HG02970 (cell line): Measurements from ENCODE around the gene MAGEB10.
"Not testable (repeated sequence)": the region's sequence is repeated elsewhere in the genome, so short reads cannot be mapped to it uniquely, and the experiment has no call there.

Experiments
- ATAC-seq: cut with Tn5 transposase; IDR thresholded peaks from one replicate; pipeline ENCODE4 v1.9.1; 2021; ENCODE audit warnings: mild to moderate bottlenecking, moderate library complexity, moderate number of reproducible peaks; ENCODE audit not compliant: unreplicated experiment, low FRiP score

MAGEB10 gene

GRCh38 chrX:27807690-27808089 lies at the start of gene MAGEB10:
Gene MAGEB10 (plus strand): TSS chrX:27807990. CDS start chrX:27821307, 13,317 bp downstream.
- no peak for ATAC-seq

DNA sequence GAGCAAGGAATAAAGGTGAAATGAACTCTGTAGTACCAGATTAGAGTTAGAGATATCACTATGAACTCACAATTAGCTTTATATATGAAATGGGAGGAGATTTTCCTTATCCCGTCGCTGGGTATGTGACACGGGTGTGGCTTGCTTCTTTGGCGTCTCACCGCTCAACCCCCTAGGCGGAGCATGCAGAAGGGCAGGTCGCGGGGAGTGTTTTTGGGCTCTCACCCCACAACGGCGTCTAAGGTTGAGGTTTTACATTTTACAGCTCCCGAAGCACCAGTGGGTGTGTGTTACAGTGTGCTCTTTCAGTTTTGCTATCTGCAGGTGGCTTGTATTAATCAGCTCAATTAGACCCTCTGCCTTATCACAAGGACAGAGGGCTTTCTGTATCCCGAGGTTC lies 42.1 kb upstream of the MAGEB10 start:
- no peak for ATAC-seq

DNA sequence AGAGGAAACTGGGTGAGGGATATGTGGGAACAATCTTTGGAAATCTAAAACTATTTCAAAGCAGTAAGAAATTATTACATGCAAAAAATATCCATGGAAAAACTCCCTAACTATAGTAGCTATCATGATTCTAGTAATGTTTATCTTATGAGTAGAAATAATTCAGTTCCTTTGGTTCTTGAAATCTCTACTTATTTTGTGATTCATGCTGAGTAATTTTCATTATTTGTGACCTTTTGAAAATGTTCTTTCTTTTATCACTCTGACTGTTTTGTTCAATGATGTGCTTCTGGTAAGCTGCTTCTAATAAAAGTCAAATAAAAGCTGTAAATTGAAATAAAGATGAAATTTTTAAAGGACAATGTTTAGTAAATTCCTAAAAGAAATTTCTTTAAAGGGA lies 40.4 kb upstream of the MAGEB10 start:
- ATAC-seq: no peak

DNA sequence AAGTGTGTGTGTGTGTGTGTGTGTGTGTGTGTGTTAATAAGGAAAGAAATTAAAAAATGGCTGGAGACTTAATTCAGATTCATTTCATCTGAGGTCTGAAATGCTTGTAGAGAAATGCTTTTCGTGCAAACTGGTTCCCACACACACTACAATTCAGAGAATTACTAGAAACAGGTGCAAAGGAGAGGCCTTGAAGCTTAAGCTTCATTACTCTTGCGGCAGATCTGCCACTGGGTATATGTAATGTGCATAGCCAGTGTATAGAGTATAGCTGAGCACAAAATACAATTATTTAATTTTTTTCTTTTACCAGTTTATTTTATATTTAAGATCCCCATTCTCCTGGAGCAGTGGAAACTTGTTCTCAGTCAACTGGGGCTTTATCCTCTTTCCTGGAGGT lies 31.8 kb upstream of the MAGEB10 start:
- no peak for ATAC-seq

- ATAC-seq: no peak
These were observed 11.0 kb upstream of the MAGEB10 start for GRCh38 chrX:27796640-27797257.

DNA sequence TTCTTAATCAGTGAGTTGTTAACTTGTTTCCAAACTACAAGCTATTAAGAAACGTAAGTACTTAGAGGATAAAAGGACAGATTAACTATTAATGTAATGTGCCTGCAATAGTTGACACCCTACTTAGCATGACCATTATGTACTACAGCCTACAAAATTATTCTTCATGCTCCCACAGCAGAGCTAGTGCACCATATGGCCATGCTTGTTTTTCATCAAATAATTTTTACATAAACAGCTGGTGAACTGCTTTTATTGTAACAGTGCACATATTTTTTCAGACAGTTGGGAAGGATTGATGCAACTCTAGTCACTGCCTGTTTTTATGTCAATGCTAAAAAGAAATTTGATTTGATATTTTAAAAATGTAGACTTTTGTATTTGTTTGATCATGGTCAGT lies 10.2 kb upstream of the MAGEB10 start:
- ATAC-seq: no peak

DNA sequence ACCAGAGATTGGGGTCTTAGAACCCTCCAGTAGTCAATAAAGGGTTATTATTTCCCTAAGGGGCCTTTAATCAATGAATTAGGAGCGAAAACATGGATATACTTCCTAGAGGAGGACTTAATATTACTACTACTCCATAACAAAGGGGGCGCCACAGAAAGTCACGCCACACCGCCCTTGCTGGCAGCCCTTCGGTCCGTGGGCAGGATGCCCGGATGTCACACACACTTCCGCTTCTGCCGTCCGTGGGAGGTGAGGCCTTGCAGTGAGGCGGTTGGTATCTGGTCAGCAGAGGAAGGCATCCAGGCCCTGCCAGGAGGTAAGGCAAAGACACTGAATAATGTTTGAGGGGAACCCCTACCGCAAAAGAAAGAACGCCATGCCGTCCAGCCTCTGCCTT lies 436 bp downstream of the MAGEB10 start:
- ATAC-seq: no peak

DNA sequence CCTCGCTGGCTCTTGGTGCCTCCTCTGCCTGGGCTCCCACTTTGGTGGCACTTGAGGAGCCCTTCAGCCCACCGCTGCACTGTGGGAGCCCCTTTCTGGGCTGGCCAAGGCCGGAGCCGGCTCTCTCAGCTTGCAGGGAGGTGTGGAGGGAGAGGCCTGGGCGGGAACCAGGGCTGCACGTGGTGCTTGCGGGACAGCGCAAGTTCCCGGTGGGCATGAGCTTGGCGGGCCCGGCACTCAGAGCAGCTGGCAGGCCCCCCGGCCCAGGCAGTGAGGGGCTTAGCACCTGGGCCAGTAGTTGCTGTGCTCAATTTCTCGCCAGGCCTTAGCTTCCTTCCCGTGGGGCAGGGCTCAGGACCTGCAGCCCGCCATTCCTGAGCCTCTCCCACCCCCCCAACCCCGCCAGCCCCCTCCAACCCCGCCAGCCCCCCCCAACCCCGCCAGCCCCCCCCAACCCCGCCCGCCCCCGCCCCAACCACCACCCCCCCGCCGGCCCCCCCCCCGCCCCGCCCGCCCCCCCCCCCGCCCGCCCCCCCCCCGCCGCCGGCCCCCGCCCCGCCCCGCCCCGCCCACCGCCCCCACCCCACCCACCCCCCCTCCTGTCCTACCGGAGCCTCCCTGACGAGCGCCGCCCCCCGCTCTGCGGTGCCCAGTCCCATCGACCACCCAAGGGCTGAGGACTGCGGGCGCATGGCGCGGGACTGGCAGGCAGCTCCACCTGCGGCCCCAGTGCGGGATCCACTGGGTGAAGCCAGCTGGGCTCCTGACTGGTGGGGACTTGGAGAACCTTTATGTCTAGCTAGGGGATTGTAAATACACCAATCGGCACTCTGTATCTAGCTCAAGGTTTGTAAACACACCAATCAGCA lies 1.4 kb downstream of the MAGEB10 start:
- ATAC-seq: not testable (repeated sequence)

- ATAC-seq: no peak
These were observed 7.4 kb downstream of the MAGEB10 start for GRCh38 chrX:27815209-27815608.

DNA sequence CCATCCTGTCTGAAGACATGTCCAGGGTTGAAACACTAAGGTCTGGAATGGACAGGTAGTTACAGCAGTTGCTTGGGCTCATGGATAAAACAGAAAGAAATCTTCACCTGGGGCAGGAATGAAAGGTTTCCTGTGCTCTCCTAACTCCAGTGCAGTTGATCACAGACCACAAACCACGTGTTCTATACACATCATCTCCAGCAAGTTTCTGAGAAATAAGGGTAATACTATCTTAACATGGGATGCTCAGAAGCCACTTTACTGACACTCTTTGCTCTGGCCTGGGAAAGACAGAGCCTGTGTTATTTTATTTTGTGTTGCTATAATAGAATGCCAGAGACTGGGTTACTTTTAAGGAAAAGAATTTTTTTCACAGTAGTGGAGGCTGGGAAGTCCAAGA lies 16.0 kb downstream of the MAGEB10 start:
- no peak for ATAC-seq

DNA sequence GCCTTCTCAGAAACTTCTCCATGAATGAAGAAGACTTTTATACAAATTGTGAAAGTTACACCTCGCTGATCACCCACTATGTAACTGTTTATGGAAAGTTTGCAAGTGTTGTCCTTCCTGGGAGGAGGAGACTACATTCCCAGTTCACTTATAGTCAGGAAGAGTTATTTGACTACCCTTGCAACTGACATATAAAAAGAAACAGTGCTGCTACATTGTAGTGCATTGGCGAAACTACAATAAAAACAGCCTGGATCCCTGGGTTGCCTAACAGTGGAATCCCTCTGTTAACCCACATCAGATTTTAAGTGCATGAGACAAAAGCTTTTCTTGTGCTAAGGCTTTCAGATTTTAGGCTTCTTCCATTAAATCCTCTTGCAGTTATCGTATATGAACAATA lies 30.4 kb downstream of the MAGEB10 start:
- ATAC-seq: no peak

DNA sequence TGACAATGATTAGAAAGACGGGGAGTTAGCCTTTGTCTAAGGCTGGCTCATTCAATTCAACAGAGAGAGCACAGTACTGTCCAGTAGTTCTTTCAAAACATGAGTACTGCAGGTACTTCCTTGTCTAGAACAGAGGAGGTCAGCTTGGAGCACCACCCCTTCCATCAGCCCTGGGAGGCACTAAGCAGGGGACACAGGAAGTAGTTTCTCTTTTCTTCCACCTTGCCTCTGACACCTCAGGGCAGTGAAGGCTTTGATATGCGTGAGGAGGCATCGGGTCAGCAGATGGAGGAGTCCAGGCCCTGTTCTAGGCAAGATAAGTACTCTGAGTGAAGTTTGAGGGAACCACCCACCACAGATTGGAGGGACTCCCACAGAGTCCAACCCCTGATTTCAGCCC lies 33.1 kb downstream of the MAGEB10 start:
- ATAC-seq: no peak

GRCh38 chrX:27842859-27843258 lies 35.1 kb downstream of the MAGEB10 start:
- ATAC-seq: no peak

- no peak for ATAC-seq
These were observed 52.5 kb downstream of the MAGEB10 start for GRCh38 chrX:27860337-27860736.

DNA sequence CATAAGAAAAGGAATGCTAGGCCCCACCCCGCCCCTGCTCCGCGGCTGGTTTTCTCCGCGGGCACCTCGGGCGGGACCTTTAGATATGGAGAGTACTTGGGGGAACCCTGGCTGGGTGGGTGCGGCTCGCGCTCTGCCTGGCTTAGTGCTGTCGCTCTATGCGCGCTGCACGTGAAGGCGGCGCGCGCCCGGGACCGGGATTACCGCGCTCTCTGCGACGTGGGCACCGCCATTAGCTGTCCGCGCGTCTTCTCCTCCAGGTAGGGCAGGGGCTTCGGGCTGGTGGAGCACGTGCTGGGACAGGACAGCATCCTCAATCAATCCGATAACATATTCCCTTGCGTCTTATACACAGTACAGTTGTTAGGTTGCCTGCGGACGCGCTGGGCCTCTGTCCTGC lies 56.0 kb downstream of the MAGEB10 start:
- no peak for ATAC-seq
